CD4-positive, alpha-beta T cell treated with Interferon alpha-2 for 1 hour (primary cell): Measurements from ENCODE around the gene IMMP2L.
"Not testable (repeated sequence)": the region's sequence is repeated elsewhere in the genome, so short reads cannot be mapped to it uniquely, and the experiment has no call there.

ENCODE experiments used
- DNase-seq, 2 donors: peaks; one replicate each; pipeline ENCODE4 v3.0.0-alpha.2; 2020 to 2022

The IMMP2L gene

GRCh38 chr7:111091593-111092358, 470.5 kb downstream of the IMMP2L start:
- DNase-seq, result no peak

- peak; percentile 19 to 25 for DNase-seq
Measured at GRCh38 chr7:111090846-111091245, 471.4 kb downstream of the IMMP2L start, which contains the start of gene LRRN3. LRRN3 (plus strand) TSS chr7:111091127; CDS start chr7:111122773, 31,646 bp downstream.

- DNase-seq, result peak in 1 of 2 donors; percentile 46
Measured at GRCh38 chr7:111089822-111090426, 472.4 kb downstream of the IMMP2L start.

GRCh38 chr7:111088328-111088727, 474.0 kb downstream of the IMMP2L start:
- no peak for DNase-seq

- DNase-seq, result no peak
Measured at GRCh38 chr7:111086532-111086931, 475.8 kb downstream of the IMMP2L start.

- DNase-seq, result no peak
Measured at GRCh38 chr7:111085356-111085755, 476.9 kb downstream of the IMMP2L start.

- DNase-seq, result peak; percentile 64 to 77
Measured at GRCh38 chr7:111083413-111083812, 478.9 kb downstream of the IMMP2L start.

- DNase-seq, result no peak
Measured at GRCh38 chr7:111082351-111082750, 479.9 kb downstream of the IMMP2L start.

- no peak for DNase-seq
Measured at GRCh38 chr7:111081546-111082267, 480.6 kb downstream of the IMMP2L start.

- DNase-seq, result no peak
Measured at GRCh38 chr7:111080495-111081105, 481.7 kb downstream of the IMMP2L start.

- DNase-seq, result no peak
Measured at GRCh38 chr7:111077001-111077400, 485.3 kb downstream of the IMMP2L start.

- no peak for DNase-seq
Measured at GRCh38 chr7:111076205-111076604, 486.1 kb downstream of the IMMP2L start.

- DNase-seq, result no peak
Measured at GRCh38 chr7:111075498-111075897, 486.8 kb downstream of the IMMP2L start.

GRCh38 chr7:111074748-111075146, 487.5 kb downstream of the IMMP2L start:
- DNase-seq, result no peak

- no peak for DNase-seq
Measured at GRCh38 chr7:111074071-111074747, 488.1 kb downstream of the IMMP2L start.

GRCh38 chr7:111072658-111073057, 489.6 kb downstream of the IMMP2L start:
- not testable (repeated sequence) for DNase-seq

GRCh38 chr7:111071556-111071955, 490.7 kb downstream of the IMMP2L start:
- DNase-seq, result no peak

- no peak for DNase-seq
Measured at GRCh38 chr7:111068618-111069017, 493.7 kb downstream of the IMMP2L start.

- no peak for DNase-seq
Measured at GRCh38 chr7:111067682-111068081, 494.6 kb downstream of the IMMP2L start.

- DNase-seq, result no peak
Measured at GRCh38 chr7:111067251-111067650, 495.0 kb downstream of the IMMP2L start.

GRCh38 chr7:111063166-111063565, 499.1 kb downstream of the IMMP2L start:
- no peak for DNase-seq

- DNase-seq, result no peak
Measured at GRCh38 chr7:111059833-111060232, 502.5 kb downstream of the IMMP2L start.

- DNase-seq, result no peak
Measured at GRCh38 chr7:111057066-111057465, 505.2 kb downstream of the IMMP2L start.
